ENCODE results near the gene COLEC12.

Gene COLEC12

DNA sequence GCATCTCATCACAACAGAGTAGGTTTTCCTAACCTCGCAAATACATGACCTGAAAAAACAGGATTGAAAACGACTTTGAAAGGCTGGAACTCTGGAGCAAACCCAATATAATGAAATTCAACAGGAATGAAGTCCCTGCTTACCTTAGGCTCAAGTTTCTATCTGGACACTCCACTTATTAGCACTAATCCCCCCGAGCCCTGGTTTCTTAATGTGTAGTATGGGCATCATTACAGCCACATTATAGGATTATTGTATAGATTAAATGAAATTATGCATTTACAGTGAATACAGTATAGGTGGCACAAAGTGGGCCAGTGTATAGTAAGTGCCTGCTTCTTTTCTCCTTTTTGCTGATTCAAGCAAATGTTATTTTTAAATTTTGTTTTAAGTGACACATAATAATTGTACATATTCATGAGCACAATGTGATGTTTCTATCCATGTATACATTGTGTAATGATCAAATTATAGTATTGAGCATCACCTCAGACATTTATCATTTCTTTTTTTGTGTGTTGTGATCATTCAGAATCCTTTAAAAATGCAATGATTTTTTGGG lies 118.0 kb downstream of the COLEC12 start:
- no peak for DNase-seq

DNA sequence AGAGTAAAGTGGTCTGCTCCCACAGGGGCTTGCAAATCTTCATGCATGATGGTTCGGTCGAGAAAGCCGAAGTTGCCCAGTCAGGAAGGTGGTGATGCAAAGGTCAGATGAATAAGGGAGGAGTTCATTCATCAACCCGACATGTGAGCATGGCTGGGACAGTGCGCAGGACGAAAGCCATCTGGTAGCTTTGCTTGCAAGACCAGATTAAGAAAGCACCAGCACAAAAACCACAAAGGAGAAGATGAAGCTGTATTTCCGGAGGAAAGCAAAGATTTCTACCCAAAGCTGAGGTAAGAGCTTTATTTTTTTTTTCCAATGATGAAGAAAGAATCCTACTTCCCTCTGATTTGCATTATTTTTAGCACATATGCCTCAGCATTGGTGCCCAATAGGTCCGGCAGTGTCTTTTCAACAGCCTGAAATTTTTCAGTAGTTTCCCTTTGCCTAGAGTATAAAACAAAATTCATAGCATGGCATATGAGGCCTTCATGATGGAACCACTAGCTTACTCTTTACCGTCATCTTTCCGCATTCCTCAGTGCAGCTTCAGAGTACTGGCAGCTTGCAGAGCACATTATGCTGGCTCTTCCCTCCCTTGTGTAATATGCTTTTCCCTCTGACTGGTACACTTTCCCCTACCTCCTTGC lies 120.7 kb downstream of the COLEC12 start:
- no peak for DNase-seq

DNA sequence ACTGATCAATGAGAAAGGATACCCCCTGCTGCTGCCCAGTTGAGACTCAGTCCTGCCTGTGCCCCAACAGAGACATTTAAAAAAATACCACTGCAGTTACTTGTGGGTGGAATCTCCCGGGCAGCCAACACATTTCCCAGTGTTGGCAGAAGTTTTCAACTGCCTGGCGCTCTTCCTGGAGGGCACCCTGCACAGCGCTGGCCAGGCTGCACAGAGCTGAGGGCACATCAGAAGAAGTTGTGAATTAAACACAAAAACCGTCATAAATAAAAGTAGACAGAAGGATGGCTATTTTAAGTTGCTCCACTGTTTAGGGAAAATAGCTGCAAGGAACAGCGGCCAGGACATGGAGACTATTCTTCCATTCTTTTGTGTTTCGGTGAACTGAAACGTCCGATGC lies 122.4 kb downstream of the COLEC12 start:
- no peak for DNase-seq

DNA sequence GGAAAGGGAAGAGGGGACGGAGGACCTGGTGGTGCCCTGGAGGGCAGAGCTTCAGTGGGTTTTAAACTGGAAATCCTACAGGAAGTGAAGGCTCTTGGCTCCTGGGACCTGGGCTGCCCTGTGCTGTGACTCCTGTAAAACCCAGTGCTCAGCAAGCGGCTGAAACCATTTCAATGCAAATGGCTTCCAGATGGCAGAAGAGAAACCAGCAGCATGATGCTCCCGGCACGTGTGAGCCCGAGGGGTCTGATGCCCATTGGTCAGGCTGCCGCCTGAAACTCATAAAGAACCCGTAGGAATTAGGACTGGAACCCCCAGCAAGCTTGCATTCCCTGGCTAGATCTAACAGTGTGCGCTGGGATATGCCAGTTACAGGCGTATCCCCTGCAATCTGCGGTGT lies 123.4 kb downstream of the COLEC12 start:
- no peak for DNase-seq

DNA sequence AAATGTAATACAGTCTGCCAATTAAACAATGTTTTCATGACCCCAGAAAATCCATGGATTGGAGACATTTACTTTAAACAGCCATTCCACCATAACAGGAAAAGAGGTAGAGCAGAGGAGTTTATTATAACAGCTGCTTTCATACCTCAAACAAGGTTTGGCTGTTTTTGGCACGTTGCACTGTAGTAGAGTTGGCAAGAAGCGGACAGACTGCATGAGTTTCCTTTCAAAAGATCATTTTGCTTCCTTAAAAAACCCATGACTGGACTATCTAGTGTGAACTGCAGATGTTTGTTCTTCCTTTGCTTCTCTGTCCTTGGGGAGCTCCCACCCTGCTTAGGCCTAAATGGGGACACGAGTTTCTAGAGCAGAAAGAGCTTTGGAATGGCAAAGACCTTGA lies 124.2 kb downstream of the COLEC12 start:
- DNase-seq, result no peak

DNA sequence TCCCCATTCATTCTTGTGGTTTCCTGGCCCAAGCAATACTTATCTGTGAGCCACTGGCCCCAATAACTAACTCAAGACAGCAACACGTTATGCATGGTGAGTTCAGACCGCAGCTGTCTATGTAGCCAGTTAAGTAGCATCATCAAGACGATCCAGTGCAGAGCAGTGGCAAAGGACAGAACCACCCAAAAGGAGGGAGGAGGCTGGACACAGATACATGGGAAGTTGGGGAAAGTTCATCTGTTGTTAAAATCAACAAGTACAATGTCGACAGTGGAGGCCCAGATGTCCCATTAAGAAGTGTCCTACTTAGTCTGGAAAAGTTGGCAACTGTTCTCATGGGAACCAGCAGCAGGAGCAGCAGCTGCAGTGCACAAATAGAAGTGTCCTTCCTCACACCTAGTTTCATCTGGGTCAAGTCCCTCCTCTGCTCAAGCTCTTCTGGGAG lies 125.8 kb downstream of the COLEC12 start:
- no peak for DNase-seq

DNA sequence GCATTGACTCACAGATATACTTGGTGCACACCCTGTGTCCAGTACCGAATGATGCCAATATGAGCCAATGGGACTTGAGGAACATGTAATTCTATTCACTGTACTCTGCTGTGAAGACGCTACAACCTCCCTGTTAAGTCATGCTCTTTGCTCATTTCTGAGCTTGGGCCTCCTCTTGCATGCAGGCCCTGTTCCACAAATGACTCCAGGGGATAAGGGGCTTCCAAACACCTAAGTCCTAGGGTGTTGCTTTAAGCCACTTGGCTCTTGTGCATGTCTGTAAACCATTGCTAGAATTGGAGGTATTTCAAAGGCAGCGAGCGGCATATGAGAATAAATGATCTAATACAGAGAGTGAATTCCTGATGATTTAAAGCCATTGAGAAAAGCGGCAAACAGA lies 126.7 kb downstream of the COLEC12 start:
- DNase-seq, result no peak

DNA sequence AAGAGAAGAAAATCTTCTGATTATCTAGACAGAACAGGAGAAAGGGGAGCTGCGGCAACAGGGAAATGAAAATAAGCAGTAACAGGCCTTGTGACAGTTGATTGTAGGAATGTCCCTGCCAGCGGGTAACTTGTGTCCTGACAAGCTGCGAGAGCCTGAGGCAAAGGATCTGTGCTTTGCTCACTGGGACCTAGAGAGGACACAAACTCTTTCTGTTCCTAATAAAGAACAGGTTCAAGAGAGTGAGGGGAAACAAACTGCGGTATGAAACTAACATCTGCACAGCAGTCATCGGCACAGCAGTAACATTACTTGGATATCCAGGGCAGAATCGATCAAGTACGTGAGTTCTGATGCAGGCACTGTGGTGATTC lies 128.9 kb downstream of the COLEC12 start:
- DNase-seq, result no peak

DNA sequence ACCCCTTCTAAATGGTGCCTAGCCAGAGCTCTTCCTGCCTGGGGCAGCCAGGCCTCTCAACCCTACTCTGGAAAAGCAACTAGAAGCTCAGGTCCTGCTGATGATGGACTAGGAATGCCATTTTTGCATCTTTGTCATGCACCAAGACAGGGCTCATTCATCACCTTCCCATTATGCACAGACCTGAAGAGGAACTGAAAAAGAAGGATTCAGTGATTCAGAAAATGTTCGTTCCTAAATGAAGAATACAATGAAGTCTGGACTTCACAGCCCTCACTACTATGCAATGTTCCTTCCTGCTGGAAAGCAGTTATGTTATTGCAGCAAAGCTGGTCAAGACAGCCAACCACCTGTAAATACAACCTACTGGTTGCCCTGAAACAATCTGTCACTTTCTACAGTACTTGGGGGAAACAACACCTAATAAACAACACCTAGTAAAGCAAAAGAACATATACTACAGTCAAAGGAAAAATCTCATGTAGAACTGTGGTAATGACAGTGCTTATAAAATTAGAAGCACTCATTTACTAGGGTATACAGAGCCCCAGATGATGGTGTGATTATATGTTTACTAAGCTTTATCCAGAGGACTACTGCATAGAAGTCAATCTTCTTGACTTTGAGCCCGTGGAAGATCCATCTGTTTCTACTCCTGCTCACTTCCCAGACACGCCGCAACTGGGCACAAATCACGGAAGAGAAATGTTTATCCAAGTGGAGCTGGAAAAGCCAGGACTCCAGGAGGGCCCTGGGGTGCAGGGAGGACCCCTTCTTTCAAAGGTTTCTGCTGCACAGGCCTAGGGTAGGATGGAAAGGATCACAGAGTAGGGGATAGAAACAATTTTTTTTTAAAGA lies 129.5 kb downstream of the COLEC12 start:
- DNase-seq, result no peak

DNA sequence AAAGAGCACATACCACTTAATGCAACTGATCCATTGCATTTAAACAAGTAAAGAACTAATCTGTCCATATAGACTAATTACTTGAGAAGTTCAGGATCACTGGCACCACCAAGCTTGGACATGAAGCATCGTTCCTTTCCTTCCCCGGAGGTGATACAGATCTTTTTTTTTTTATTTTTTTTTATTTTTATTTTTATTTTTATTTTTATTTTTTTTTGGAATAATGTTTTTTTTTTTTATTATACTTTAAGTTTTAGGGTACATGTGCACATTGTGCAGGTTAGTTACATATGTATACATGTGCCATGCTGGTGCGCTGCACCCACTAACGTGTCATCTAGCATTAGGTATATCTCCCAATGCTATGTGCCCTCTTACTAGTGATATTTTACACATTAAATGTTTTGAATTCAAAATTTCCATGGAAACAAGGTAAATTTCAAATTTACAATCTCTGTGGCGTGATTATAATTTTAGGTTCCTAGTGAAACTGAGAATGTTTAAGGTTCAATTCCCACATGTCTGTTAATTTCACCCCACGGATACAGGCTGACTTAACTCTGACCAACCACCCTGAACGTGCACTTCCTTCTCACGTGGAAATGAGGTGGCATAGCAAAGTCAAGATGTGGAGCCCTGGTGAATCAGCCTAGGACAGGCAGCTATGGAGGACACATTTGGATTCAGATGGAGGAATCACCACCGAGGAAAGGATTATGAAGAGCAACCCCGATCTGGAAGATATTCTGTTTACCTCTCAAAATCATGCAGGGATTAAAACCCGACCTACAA lies 131.1 kb downstream of the COLEC12 start:
- DNase-seq, result no peak

DNA sequence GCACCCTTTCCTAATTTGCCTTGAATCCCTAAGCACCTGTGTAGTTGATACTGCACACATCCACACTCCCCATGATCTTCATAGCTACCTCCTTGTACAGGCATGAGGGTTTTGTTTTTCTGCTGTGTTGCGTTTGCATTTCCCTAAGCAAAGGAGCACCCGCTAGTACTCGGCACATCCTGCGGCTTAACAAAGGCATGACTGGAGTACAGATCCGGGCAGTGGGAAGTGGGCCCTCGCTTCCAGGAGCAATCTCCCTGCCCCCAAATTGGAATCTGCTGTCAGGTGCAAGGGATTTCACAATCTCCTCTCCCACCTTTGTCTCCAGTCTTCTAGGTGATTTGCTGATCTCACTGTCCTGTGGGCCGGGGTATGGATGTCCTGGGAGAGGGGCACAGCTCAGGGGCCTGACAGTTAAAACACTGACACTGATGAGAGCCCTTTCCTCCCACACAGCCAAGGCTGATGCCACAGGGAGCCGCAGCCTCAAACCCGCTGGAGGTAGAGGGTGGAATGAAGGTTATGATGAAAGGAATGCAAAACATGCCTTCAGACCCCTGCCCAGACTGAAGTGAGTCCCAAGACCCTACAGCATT lies 133.9 kb downstream of the COLEC12 start:
- no peak for DNase-seq

DNA sequence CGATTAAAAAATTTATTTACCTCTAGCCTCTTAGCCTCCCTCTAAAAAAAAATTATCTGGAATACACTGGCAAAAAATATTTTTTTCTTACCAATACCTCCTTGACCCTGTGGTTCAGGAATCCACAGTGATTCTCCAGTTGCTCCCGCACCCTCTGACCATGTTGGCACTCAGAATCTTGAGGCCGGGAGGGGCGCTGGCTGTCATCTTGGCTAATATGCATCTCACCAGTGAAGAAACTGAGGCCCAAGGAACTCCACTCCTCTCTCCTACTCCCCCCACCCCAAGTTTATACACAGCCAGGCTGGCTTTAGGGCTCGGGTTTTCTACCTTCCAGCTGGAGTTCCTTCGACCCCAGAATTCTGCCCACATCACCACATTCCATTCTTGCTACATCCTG lies 134.8 kb downstream of the COLEC12 start:
- no peak for DNase-seq

DNA sequence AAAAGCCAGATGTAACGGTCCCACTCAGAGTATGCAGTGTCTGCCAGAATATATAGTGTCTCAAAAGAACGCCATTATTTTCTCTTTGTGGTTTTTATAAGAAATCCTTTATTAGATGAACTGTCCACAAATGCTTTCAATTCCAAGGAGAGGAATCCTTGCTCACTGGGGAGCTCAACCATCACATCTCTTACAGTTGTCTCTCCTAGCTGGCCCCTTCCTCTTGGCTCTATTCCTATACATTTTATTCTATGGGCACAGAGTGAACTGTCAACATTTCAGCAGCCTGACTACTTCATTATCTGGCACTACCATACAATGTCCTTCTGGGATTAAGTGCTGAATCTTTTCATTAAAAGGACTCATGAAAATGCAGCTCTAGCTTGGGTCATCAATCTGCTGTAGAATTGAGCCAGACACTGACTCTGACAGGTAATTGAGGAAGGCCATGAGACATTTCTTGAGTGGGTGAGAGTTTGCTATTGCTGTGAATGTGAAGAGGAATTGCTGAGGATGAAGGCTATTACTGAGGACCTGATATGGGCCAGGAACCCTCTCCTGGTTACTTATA lies 136.2 kb downstream of the COLEC12 start:
- DNase-seq, result no peak

DNA sequence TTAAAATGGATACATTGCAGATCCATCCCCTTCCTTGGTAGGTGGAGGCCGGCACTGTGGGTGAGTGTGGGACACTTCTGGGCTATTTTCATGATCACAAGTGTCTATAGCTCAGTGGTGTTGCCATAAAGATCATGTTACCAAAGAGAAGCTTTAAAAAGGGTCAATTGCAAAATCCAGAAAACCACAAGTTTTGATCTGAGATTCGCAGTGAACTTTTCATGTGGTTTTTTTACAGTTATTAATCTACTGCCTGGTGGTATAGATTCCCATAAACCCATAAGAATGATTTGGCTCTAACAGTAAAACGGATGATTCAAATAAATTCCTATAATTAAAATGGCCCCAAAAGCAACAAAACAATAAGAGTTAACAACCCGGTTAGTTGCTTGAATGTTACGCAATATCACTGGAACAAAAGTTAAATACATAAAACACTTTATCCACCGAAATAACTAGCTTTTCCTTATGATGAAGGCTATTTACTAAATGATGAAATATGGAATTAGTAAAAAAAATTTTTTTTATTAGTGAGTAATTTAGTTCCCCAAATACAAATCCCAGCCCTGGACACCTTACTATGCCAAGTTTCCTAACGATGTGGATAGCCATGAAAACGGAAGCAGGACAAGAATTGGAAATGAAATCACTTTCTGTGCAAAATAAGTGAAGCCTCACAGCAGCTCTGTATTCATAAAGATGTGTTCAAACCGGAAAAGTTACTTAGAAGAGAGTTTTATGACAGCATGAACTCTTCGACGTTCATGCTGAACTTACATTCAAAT lies 137.0 kb downstream of the COLEC12 start:
- no peak for DNase-seq

DNA sequence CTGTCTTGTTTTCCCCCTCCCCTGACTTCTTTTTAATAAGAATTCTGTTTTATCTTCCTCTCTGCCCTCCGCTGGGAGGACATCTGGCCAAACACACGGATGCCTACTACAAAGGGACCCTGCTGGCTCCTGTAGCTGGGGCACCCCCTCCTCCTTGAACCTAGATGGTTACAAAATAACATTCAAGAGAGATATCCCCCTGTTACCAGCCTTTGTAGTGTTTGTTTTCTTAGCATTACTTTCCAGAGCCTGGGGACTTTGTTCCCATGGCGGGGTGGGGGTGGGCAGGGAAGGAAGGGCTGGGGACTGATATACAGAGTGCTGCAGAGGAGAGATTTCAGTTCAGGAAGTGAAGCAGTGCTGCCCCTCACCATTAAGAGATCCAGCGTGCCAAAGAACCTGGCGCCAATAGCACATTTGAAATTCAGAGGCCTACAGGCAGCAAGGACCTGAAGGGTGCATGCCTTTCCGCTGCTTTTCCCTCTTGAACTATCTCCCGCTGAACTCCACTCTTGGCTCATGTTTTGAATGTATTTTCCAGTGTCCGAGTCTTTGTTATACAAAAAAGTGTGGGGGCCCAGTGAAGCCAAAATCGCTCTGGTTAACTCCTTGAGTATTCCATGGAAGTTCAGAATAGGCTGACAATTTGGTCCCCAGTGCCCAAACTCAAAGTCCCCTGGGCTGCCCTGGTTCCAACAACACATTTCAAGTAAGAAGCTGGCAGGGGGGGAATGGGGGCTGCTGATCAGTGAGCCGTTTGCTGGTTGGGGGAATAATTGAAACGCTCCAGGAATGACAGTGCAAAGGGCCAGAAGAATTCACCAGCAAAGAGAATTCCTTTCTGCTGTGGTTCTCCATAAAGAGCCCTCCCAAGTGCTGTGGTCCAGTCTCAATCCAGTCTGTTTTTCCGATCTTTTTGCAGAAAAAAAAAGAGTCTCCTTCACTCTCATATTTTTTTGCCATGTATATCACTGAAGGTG lies 137.9 kb downstream of the COLEC12 start:
- no peak for DNase-seq

DNA sequence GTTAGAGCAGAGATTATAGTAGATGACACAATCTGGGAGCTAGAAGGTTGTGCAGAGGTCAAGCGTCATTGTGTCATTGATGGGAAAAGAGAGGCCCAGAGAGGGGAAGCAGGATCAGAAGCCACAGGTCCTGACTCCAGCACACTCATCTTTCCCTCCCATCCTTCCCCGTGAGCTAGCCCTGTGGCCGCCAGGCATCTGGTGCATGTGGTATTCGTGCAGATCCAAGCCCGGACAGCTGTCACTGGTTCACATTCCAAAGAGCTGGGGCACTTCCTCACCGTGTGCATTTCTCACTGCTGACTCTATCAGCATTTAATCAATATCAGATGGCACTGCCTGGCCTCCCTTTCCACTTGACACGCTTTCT lies 138.6 kb downstream of the COLEC12 start:
- DNase-seq, result no peak

DNA sequence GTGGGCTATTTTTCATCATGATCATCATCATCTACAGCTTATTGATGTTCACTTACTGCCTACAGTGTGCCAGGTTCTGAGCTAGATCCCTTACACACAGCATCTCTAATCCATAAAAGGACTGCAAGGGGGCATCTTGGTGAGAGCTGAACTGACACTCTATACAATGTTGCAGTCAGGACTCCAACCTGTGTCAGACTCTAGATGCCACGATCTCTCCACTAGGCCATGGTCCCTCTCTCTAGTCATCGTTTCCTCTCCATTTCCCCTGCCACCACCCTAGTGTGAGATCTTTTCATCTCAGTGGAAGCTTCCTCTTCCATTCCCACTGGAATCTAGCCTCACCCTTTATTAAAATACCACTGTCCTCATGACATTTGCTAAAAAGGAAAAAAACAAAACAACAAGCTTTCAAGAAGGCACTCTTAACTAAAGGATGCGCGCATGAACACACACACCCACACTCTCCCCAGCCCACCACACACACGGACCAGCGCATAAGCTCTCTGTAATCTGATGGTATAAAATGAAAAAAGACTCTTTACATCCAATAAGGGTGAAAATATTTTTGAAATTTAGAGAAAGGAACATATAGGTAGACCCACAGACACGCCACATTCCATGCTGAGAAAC lies 139.3 kb downstream of the COLEC12 start:
- no peak for DNase-seq

DNA sequence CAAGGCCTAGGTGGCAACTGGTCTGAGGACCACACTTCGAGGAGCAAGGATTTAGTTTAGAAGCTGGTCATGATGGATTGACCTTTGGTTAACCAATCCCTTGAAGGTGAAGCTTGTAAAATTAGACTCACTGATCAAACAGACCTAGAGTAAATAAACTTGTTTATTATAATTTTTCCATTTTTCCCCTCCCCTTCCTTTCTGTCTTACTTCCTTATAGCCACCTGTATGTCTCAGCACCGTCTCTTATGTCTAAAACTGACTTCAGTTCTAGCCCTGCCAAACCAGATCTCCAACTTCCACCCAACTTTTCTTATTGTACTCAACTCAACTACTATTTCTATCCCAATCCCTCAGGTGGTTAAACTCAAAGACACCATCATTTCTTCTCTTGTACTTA lies 139.8 kb downstream of the COLEC12 start:
- DNase-seq, result no peak

DNA sequence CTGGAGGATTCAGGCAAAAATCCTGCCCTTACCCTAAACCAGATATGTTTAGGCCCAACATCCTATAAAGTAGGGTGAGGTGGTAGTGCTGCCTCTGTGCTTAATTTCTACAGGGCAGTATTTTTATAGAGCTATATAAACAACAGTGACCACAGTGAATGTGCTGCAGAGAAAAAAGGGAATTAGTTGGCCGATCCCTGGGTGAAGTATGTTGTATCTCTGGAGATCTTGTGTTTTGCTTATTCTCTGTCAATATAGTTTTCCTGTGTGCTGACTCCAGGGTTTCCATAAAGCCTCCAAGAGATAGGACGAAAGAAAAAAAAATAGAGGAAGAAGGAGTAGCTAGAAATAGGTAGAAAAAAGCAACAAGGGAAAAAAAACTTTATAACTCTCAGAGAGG lies 143.7 kb downstream of the COLEC12 start:
- DNase-seq, result no peak

DNA sequence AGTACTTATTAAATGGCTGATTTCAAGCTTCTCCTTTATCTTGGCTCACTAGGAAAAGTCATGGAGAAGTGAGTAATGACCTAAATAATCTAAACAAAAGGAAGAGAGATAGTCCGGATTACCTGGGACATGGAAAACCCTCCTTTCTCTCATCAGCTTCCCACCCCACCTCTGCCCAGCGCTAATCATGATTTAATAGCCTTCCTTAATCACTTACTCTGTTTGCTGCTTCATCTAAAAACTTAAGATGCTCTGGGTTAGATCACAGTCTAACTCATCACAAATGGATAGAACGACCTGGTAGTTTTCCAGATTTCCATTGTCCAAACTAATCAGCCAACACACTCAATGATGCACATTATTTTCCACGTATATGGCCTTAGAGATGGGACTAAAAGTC lies 144.8 kb downstream of the COLEC12 start:
- DNase-seq, result no peak

Data from stimulated activated CD4-positive, alpha-beta T cell treated with anti-CD3 and anti-CD28 coated beads, Interleukin-2, amount 100 ng/mL, for 24 hours (primary cell).